CD4-positive, alpha-beta memory T cell (primary cell): ENCODE results near the gene PDE2A. TPM values are rescaled to one million over a fixed set of nuclear protein-coding genes. Genes with fewer than 3 reads are reported as not detected.

ENCODE experiments used
- CTCF ChIA-PET: fragments of 350-600 bp; sonication (Branson Sonifier 250); formaldehyde crosslinking; loops from one replicate; lab custom pipeline; 2021; ENCODE audit warnings: inconsistent platforms; ENCODE audit not compliant: partially characterized antibody; lab: Charles Lee
- POLR2A ChIA-PET: fragments of 350-600 bp; sonication (Branson Sonifier 250); formaldehyde crosslinking; loops from one replicate; lab custom pipeline; 2021; ENCODE audit not compliant: partially characterized antibody; lab: Charles Lee
- DNase-seq, 5 donors: peaks; one replicate each; pipeline versions ENCODE4 v3.0.0 to v3.0.0-alpha.2; 2020 to 2022; ENCODE audit warnings: mixed read lengths in 1 of 5
- H3K27ac ChIP-seq: one replicate; pipeline ENCODE4 v1.7.0; 2013; ENCODE audit warnings: low read depth, low read length
- H3K27me3 ChIP-seq: 2 replicates; pipeline ENCODE4 v1.7.0; 2013; ENCODE audit warnings: mild to moderate bottlenecking, low read length, moderate library complexity; ENCODE audit not compliant: insufficient read depth
- H3K36me3 ChIP-seq: 2 replicates; pipeline ENCODE4 v1.7.0; 2013; ENCODE audit warnings: mild to moderate bottlenecking, low read length, moderate library complexity; ENCODE audit not compliant: insufficient read depth
- H3K4me1 ChIP-seq: 2 replicates; pipeline ENCODE4 v1.7.0; 2013; ENCODE audit warnings: mild to moderate bottlenecking, low read length, moderate library complexity; ENCODE audit not compliant: insufficient read depth
- H3K4me3 ChIP-seq, 2 donors: one replicate each; pipeline ENCODE4 v1.7.0; 2013; ENCODE audit warnings: low read length in 2 of 2, mild to moderate bottlenecking in 1 of 2
- H3K9me3 ChIP-seq, 2 donors: one replicate each; pipeline ENCODE4 v1.7.0; 2013; ENCODE audit warnings: low read length in 2 of 2, control low read depth in 1 of 2; ENCODE audit not compliant: control insufficient read depth in 1 of 2
- H3K27ac Mint-ChIP-seq, 7 donors: one replicate each; pipeline ENCODE4 v1.8.0; 2020 to 2021; ENCODE audit warnings: mixed read lengths in 7 of 7, mild to moderate bottlenecking in 6 of 7, inconsistent platforms in 3 of 7, moderate library complexity in 3 of 7
- H3K27me3 Mint-ChIP-seq, 2 donors: one replicate each; pipeline ENCODE4 v1.8.0; 2020 to 2021; ENCODE audit warnings: mixed read lengths in 2 of 2
- H3K36me3 Mint-ChIP-seq, 2 donors: one replicate each; pipeline ENCODE4 v1.8.0; 2020 to 2021; ENCODE audit warnings: mixed read lengths in 2 of 2, inconsistent platforms in 1 of 2, mild to moderate bottlenecking in 1 of 2
- H3K4me1 Mint-ChIP-seq, 4 donors: one replicate each; pipeline ENCODE4 v1.8.0; 2020 to 2021; ENCODE audit warnings: mixed read lengths in 4 of 4, mild to moderate bottlenecking in 1 of 4
- H3K4me3 Mint-ChIP-seq, 8 donors: one replicate each; pipeline ENCODE4 v1.8.0; 2020 to 2021; ENCODE audit warnings: mixed read lengths in 8 of 8, mild to moderate bottlenecking in 7 of 8, moderate library complexity in 6 of 8, inconsistent platforms in 3 of 8
- H3K9me3 Mint-ChIP-seq, 8 donors: one replicate each; pipeline ENCODE4 v1.8.0; 2020 to 2021; ENCODE audit warnings: mixed read lengths in 8 of 8, mild to moderate bottlenecking in 5 of 8, inconsistent platforms in 3 of 8, moderate library complexity in 1 of 8
- intact Hi-C: fragments of 100-400 bp; cut with micrococcal nuclease; formaldehyde crosslinking; loops from one replicate; pipeline ENCODE4 v1.15.1; 2023
- polyA plus RNA-seq, 2 donors: library from polyadenylated mRNA; unstranded; fragments of 300-500 nt; fragmentation: Illumina TruSeq; gene quantifications; one replicate each; pipeline ENCODE4 v1.2.3, GENCODE V29; 2021
- total RNA-seq, 2 experiments: library from RNA; stranded (reverse); gene quantifications; one replicate each; pipeline ENCODE4 v1.2.3, GENCODE V29; 2021

Gene PDE2A
- total and polyA plus RNA-seq, 4 experiments from 2014 or later, result 0.11 to 1.7 (median 0.98) TPM

- Mint-ChIP-seq H3K4me3 (no peak overlapping the region), H3K9me3 (peaks cover 0 to 2% (median 0%) of the 10 kb centered on the region in 8 donors), H3K4me1 (peaks cover 6 to 16% (median 12%) of the 10 kb centered on the region in 4 donors), H3K27me3 (peaks cover 5 to 8% of the 10 kb centered on the region in 2 donors), H3K27ac (no peak overlapping the region), H3K36me3 (no peaks in the 10 kb centered on the region)
- Histone ChIP-seq H3K27ac (no peak overlapping the region), H3K4me1 (no peaks in the 10 kb centered on the region), H3K4me3 (no peak overlapping the region), H3K9me3 (no peaks in the 10 kb centered on the region), H3K36me3 (no peaks in the 10 kb centered on the region), H3K27me3 (no peaks in the 10 kb centered on the region)
- CTCF ChIA-PET, result interaction anchor here (0.6 to 3.1 kb wide), 9 partner anchors 8 to 90 kb away, joined by 3 to 37 read pairs (median 4); no protein-coding TSS in a partner anchor
- intact Hi-C loops, result loop anchor here (1.0 kb wide), 2 partner anchors 71 to 82 kb away; no protein-coding TSS in a partner anchor
- peak in 4 of 5 donors; percentile 17 to 32 (median 24) for DNase-seq
- POLR2A ChIA-PET, result no interaction called here
Observed at GRCh38 chr11:72553706-72554105, 120.5 kb downstream of the PDE2A start.

- H3K36me3 Mint-ChIP-seq, result no peaks in the 10 kb centered on the region
- intact Hi-C loops, result no loop called here
- H3K9me3 ChIP-seq, result no peaks in the 10 kb centered on the region
- DNase-seq, result no peak
- POLR2A ChIA-PET, result no interaction called here
- H3K36me3 ChIP-seq, result no peaks in the 10 kb centered on the region
- H3K4me1 Mint-ChIP-seq, result peaks cover 7 to 16% (median 12%) of the 10 kb centered on the region in 4 donors
- H3K4me3 ChIP-seq, result no peak overlapping the region
- H3K27ac Mint-ChIP-seq, result no peak overlapping the region
- no peaks in the 10 kb centered on the region for H3K4me1 ChIP-seq
- no peak overlapping the region for H3K27ac ChIP-seq
- CTCF ChIA-PET, result interaction anchor here (1.2 to 3.1 kb wide), 4 partner anchors 9 to 105 kb away, joined by 3 to 37 read pairs (median 6); no protein-coding TSS in a partner anchor
- H3K27me3 Mint-ChIP-seq, result peaks cover 5 to 8% of the 10 kb centered on the region in 2 donors
- H3K27me3 ChIP-seq, result no peaks in the 10 kb centered on the region
- peaks cover 0 to 2% (median 0%) of the 10 kb centered on the region in 8 donors for H3K9me3 Mint-ChIP-seq
- no peak overlapping the region for H3K4me3 Mint-ChIP-seq
Observed at GRCh38 chr11:72552399-72552910, 121.8 kb downstream of the PDE2A start.

- no peak overlapping the region for H3K4me3 ChIP-seq
- H3K27ac ChIP-seq, result no peak overlapping the region
- intact Hi-C loops, result no loop called here
- H3K27ac Mint-ChIP-seq, result no peak overlapping the region
- H3K9me3 ChIP-seq, result no peaks in the 10 kb centered on the region
- CTCF ChIA-PET, result interaction anchor here (1.0 to 2.0 kb wide), 4 partner anchors 11 to 133 kb away, joined by 3 to 7 read pairs (median 3); no protein-coding TSS in a partner anchor
- peaks cover 0 to 2% (median 0%) of the 10 kb centered on the region in 8 donors for H3K9me3 Mint-ChIP-seq
- DNase-seq, result no peak
- H3K36me3 Mint-ChIP-seq, result no peaks in the 10 kb centered on the region
- POLR2A ChIA-PET, result no interaction called here
- H3K27me3 ChIP-seq, result no peaks in the 10 kb centered on the region
- no peak overlapping the region for H3K4me3 Mint-ChIP-seq
- peaks cover 7 to 16% (median 12%) of the 10 kb centered on the region in 4 donors for H3K4me1 Mint-ChIP-seq
- no peaks in the 10 kb centered on the region for H3K4me1 ChIP-seq
- no peaks in the 10 kb centered on the region for H3K36me3 ChIP-seq
- H3K27me3 Mint-ChIP-seq, result peaks cover 5 to 8% of the 10 kb centered on the region in 2 donors
Observed at GRCh38 chr11:72551571-72551970, 122.7 kb downstream of the PDE2A start.

GRCh38 chr11:72548463-72548862 is 125.8 kb downstream of the PDE2A start:
- Mint-ChIP-seq H3K36me3 (no peaks in the 10 kb centered on the region), H3K4me3 (no peak overlapping the region), H3K4me1 (peaks cover 2 to 7% (median 4%) of the 10 kb centered on the region in 4 donors), H3K9me3 (peaks cover 0 to under 1% (median 0%) of the 10 kb centered on the region in 8 donors), H3K27me3 (peaks cover 0 to 5% of the 10 kb centered on the region in 2 donors), H3K27ac (peak overlapping the region in 1 of 7 donors; percentile 30)
- POLR2A ChIA-PET, result no interaction called here
- no peaks in the 10 kb centered on the region for H3K36me3 ChIP-seq
- no peaks in the 10 kb centered on the region for H3K27me3 ChIP-seq
- H3K4me1 ChIP-seq, result no peaks in the 10 kb centered on the region
- no peak overlapping the region for H3K27ac ChIP-seq
- intact Hi-C loops, result no loop called here
- no peaks in the 10 kb centered on the region for H3K9me3 ChIP-seq
- DNase-seq, result no peak
- no peak overlapping the region for H3K4me3 ChIP-seq
- CTCF ChIA-PET, result interaction anchor here (0.8 to 2.1 kb wide), 4 partner anchors 67 to 82 kb away, joined by 3 to 5 read pairs (median 4); no protein-coding TSS in a partner anchor

GRCh38 chr11:72546866-72547265 is 127.4 kb downstream of the PDE2A start:
- no peaks in the 10 kb centered on the region for H3K27me3 ChIP-seq
- H3K9me3 ChIP-seq, result no peaks in the 10 kb centered on the region
- no peaks in the 10 kb centered on the region for H3K4me1 ChIP-seq
- Mint-ChIP-seq H3K4me1 (peaks cover 0 to 1% (median 0%) of the 10 kb centered on the region in 4 donors), H3K27me3 (peaks cover 0 to 5% of the 10 kb centered on the region in 2 donors), H3K27ac (no peak overlapping the region), H3K4me3 (no peak overlapping the region), H3K9me3 (no peaks in the 10 kb centered on the region), H3K36me3 (no peaks in the 10 kb centered on the region)
- intact Hi-C loops, result no loop called here
- no peak for DNase-seq
- H3K27ac ChIP-seq, result no peak overlapping the region
- no peaks in the 10 kb centered on the region for H3K36me3 ChIP-seq
- ChIA-PET POLR2A (no interaction called here), CTCF (interaction anchor here (2.1 kb wide), 1 partner anchor 76 kb away, joined by 5 read pairs; no protein-coding TSS in a partner anchor)
- H3K4me3 ChIP-seq, result no peak overlapping the region

- H3K4me1 ChIP-seq, result no peaks in the 10 kb centered on the region
- Mint-ChIP-seq H3K27me3 (peaks cover 0 to 3% of the 10 kb centered on the region in 2 donors), H3K27ac (no peak overlapping the region), H3K4me1 (peaks cover 0 to 1% (median 0%) of the 10 kb centered on the region in 4 donors), H3K36me3 (no peaks in the 10 kb centered on the region), H3K9me3 (peaks cover 0 to 2% (median 0%) of the 10 kb centered on the region in 8 donors), H3K4me3 (no peak overlapping the region)
- CTCF ChIA-PET, result no interaction called here
- POLR2A ChIA-PET, result no interaction called here
- no peaks in the 10 kb centered on the region for H3K9me3 ChIP-seq
- intact Hi-C loops, result no loop called here
- no peak overlapping the region for H3K4me3 ChIP-seq
- no peak overlapping the region for H3K27ac ChIP-seq
- H3K27me3 ChIP-seq, result no peaks in the 10 kb centered on the region
- H3K36me3 ChIP-seq, result no peaks in the 10 kb centered on the region
- no peak for DNase-seq
Observed at GRCh38 chr11:72544589-72544988, 129.6 kb downstream of the PDE2A start.

GRCh38 chr11:72543849-72544542 is 130.2 kb downstream of the PDE2A start:
- Mint-ChIP-seq H3K4me1 (peaks cover 0 to 1% (median 0%) of the 10 kb centered on the region in 4 donors), H3K27ac (no peak overlapping the region), H3K9me3 (peaks cover 0 to 2% (median 0%) of the 10 kb centered on the region in 8 donors), H3K36me3 (no peaks in the 10 kb centered on the region), H3K27me3 (peaks cover 0 to 3% of the 10 kb centered on the region in 2 donors), H3K4me3 (no peak overlapping the region)
- Histone ChIP-seq H3K27me3 (no peaks in the 10 kb centered on the region), H3K36me3 (no peaks in the 10 kb centered on the region), H3K4me1 (no peaks in the 10 kb centered on the region), H3K27ac (no peak overlapping the region), H3K9me3 (no peaks in the 10 kb centered on the region), H3K4me3 (no peak overlapping the region)
- CTCF ChIA-PET, result no interaction called here
- intact Hi-C loops, result no loop called here
- no peak for DNase-seq
- POLR2A ChIA-PET, result no interaction called here
